ENCODE measurements around the gene ZNFX1.
"Not testable (repeated sequence)": the region's sequence is repeated elsewhere in the genome, so short reads cannot be mapped to it uniquely, and the experiment has no call there.

Gene ZNFX1

DNA sequence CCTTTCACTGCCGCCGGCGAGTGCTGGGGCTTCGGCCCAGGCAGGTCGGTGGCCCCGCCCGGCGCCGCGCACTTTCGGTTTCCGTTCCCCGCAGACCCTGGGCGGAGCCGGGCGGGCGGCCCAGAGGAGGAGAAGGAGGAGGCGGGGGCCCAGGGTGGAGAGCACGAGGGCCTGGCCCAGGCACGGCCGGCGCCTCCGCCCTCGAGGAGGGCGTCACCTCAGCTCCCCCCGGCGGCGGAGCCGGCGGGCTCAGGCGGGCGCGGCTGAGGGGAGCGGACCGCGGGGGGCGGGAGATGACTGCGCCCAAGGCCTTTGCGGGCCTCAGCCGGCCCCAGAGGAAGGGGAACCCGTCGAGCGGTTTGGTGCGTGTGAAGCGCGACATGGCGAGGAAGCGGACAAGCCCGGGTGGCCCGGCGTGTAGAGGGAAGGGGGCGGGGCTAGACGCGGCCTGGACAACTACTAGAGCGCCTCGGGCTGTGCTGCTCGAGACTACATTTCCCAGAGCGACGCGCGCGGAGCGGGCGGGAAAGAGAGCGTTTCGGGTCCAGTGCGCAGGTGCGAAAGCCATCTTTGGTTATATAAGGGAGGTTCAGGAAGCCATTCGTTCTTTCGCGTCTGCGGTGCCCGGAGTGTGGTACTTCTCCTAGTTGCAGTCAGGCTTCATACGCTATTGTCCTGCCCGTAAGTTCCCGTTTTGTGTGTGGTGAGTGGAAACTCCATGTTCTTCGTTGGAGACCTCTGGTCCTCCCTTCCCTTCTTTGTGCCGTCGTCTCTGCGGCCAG lies at the start of gene ZNFX1:
TSS of gene ZNFX1 (minus strand) at position 22 of the 782 bp plus-strand sequence. CDS start 2,218 bp downstream, outside the sequence.
- peak; percentile 98 for DNase-seq (ENCODE audit: low spot score)

DNA sequence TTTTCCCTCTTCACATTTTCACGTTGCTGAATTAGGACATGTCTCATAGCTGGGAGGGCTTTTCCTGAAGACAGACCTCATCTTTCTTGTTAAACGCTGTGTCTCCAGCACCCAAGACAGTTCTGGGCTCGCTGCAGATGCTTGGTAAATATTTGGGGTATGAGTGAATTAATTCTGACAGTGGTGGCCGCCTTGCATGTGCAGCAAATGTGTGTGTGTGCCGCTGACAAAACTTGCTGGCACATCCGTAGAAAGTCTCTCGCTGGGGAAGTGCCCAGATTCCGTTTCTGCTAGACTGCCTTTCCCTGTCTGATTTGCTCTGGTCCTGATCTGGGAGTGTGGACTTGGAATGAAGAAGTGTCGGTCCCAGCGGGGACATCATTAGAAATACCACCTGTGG lies 48.2 kb upstream of the ZNFX1 start:
- DNase-seq (ENCODE audit: low spot score): no peak

DNA sequence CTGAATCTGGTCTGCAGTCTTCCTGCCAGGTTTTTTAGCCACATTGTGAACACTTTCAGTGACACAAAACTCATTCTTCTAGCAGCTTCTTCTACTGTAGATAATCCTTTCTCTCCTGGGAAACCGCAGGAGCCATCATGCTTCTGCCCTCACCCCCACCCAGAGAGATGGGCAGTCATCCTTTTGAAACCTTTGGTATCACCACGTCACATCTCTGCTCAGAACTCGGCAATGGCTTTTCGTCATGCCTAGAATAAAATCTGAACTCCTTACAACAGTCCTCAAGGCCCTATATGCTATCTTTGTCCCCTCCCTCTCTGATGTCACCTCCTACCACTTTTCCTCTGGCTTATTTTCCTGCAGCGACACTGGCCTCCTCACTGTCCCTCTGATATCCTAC lies 46.4 kb upstream of the ZNFX1 start:
- DNase-seq (ENCODE audit: low spot score): no peak

DNA sequence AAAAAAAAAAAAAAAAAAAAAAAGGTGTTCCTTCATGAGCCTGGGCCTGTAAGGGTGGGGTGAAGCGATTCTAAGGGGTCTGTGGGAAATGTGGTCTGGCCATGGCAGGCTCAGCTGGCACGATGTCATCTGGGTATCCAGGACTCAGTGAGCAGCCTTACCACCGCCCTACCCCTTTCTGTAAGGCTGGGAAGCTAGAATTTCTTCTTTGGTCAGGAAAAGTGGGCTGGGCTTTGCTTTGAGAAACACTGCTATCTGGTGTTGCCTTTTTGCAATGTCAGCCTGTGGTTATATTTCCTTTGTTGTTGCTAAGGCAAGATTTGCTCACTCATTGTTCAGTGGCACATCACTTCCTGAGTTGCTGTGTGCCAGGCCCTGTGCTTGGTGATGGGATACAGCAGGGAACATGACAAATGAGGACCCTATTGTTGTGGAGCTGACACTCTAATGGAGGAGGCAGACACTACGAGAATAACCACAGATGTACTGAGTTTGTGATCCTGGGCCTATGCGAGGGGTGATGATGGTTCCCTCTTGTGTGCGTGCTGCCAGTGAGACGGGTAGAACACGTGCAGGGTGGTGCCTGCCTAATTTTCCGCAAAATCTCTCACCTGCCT lies 45.9 kb upstream of the ZNFX1 start:
- DNase-seq (ENCODE audit: low spot score): peak; percentile 54

DNA sequence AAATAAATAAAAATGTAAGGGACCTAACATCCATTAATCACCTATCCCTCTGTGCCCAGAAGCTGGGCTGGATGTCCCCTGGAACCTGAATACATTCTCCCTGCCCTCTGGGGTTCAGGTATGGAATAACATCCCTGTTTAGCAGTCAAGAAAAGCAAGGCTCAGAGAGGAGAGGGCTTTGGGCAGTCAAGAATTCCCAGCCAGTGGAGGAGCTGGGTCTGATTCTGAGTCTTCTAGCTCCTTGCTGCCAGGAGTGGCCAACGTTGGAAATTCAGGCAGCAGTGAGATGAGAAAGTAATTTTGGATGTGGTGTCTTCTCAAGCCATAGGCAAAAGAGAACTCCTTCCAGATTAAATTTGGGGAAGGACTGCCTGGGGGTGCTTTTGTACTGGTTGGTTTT lies 42.6 kb upstream of the ZNFX1 start:
- DNase-seq (ENCODE audit: low spot score): peak; percentile 35

DNA sequence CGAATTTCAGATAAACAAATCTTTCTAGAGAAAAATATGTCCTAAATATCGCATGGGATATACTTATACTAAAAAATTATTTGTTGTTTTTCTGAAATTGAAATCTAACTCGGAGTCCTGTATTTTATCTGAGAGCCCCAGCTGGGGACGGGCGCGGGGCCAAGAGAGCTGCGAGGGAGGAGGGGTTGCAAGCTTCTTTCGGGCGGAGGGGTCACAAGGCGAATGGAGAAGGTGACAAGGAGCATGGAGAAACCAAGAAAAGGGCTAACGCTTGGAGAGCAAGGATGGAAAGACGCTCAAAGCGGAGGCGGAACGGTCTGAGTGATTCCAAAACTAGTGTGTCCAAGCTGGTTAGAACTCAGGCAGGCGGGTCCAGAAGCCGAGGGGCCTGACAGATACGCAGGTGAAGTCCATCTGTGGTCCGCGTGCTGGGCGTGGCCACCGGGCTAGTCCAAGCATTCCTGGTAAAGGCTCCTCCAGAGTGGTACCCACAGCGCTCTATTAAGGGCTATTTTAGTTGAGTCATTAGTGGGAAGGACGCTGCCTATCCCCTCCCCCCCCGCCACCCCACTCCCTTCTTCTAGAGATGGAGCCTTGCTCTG lies 41.5 kb upstream of the ZNFX1 start:
- DNase-seq (ENCODE audit: low spot score): no peak

DNA sequence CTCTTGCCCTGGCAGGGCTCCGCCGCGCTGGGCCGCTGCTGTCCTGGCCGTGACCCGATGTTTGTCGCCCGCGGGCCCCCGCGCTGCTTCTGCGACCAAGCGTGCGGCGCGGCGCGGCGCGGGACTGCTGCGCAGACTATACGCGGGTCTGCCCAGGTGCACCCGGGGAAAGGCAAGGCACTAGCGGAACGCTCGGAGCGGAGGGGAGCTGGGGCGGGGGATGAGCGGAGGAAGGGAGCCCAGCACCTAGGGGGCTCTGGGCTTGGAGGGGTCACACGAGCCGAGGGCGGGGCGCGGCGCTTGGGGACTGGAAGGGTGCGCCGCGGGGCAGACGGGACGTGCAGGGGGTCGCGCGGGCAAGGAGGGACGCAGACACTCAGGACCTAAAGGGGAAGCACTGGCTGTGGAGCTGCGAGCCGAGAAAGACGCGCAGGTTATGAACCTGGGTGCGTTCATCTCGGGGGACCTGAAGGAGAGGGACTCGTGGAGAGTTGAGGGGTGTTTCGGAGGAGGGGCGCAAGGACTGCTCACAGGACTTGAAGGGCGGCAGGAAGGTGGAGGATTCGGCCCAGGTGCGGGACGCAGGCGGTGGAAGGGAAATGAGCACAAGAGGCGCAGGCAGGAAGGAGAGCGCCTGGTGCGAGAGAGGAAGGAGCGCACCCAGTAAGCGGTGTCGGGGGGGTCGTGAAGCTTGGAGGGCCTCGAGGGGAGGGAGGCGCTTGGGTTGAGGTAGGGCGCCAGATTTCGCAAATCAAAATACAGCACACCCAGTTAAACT lies 40.8 kb upstream of the ZNFX1 start:
- DNase-seq (ENCODE audit: low spot score): no peak

DNA sequence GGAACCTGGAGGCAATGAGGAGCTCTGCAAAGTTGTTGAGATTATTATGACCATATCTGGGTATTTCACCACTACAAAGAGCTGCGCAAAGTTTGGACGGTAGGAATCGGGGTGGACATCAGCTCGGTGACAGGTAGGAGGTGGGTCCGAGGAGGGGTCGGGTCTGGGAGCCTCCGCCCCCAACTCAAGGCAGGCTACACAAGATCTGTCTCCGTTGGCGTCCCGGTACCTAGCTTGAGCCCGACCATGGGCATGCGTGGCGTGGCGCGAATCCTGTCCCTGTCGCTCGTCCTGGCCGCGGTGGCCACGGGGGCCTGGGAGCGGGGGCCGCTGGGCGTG lies 40.2 kb upstream of the ZNFX1 start:
- no peak for DNase-seq (ENCODE audit: low spot score)

DNA sequence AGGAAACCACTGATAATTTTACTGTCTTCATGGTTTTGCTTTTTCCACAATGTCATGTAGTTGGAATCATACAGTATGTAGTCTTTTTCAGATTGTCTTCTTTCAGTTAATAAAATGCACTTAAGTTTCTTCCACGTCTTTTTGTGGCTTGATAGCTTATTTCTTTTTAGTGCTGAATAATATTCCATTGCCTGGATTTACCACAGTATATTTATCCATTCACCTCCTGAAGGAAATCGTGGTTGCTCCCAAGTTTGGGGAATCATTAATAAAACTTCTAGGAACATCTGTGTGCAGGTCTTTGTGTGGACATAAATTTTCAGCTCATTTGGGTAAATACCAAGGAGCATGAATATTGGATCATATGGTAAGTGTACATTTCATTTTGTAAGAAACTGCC lies 38.8 kb upstream of the ZNFX1 start:
- no peak for DNase-seq (ENCODE audit: low spot score)

DNA sequence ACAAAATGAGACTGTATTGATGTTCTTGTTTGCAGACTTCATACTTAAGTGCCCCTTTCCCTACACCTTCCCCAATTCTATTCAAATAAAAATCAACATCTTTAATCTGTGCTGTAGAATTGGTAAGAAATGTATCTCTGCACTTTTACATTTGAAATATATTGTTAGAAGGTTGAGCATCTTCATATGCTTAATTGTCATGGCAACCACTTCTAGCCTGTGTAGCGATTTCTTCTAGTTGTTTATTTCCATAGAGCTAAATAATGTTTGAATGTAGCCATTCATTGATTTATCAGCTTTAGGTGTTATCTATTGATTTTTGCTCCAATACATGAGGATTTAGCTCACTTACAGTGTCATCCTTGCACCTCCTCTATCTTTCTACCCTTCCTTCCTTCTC lies 37.7 kb upstream of the ZNFX1 start:
- DNase-seq (ENCODE audit: low spot score): no peak

DNA sequence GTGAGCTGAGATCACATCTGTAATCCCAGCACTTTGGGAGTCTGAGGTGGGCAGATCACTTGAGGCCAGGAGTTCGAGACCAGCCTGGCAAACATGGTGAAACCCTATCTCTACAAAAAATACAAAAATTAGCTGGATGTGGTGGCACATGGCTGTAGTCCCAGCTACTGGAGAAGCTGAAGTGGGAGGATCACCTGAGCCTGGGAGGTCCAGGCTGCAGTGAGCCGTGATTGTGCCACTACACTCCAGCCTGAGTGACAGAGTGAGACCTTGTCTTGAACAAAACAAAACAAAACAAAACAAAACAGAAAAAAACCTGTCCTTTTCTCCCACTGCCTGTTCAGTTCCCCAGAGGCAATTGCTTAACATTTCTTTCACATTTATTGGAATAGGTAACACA lies 36.2 kb upstream of the ZNFX1 start:
- not testable (repeated sequence) for DNase-seq (ENCODE audit: low spot score)

DNA sequence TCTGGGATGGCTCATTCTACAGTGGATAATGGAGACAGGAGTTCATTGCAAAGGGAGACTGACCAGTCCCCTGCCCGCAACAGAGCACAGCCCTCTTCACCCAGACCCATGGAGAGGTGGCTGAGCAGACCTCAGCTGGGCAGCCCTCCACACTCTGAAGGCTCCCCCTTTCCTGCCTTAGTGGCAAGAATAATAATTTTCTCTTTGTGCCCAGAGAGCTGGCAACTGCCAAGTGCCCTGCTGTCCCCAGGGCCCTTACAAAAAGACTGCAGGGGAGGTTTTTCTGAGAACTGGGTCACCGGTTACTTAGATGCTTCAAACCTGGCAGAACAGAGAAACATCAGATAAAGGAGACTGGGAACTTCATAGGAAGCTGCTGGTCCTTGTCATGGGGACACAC lies 35.4 kb upstream of the ZNFX1 start:
- DNase-seq (ENCODE audit: low spot score): peak; percentile 64

DNA sequence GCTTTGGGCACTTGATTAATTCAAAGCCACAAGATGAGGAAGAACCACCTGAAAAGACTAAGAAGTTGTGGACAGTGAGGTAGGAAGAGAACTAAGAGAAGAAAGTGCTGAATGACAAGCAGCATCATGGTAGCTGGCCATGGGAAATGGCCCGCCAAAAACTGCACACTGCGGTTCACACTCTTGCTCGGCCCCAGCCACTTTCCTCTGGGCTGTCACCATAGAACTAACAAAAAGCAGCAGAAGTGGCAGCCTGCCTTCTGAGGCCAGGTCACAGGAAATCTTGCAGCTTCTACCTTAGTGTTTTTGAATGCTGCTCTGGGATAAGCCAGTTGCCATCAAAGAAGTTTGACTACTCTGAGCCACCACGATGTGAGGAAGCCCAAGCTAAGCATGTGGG lies 34.8 kb upstream of the ZNFX1 start:
- DNase-seq (ENCODE audit: low spot score): no peak

DNA sequence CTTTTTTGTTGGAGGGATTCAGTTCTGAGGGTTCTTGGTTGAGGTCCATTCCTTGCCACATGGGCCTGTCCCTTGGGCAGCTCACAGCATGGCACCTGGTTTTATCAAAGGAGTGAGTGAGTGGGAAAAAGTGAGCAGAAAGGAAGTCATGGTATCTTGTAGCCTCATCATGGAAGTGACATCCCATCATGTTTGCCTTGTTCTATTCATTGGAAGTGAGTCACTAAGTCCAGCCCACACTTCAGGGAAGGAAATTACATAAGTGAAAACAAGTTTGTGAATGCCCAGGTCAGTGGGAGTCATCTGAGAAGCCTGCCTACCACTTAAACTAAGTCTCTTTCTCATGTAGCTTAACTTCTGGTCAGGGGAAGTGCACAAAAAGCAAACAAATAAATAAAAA lies 32.8 kb upstream of the ZNFX1 start:
- no peak for DNase-seq (ENCODE audit: low spot score)

DNA sequence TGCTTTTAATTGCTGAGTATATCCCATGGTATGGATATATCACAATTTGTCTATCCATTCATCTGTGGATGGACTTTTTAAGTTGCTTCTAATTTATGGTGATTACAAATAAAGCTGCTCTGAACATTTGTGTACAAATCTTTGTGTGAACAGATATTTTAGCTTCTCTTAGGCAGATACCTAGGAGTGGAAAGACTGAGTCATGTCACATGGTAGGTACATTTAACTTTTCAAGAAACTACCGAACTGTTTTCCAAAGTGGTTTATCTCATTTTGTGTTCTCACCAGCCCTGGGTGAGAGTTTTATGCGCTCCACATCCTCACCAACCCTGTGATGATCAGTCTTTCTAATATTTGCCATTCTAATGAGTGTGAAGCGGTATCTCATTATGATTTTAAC lies 31.0 kb upstream of the ZNFX1 start:
- DNase-seq (ENCODE audit: low spot score): no peak

DNA sequence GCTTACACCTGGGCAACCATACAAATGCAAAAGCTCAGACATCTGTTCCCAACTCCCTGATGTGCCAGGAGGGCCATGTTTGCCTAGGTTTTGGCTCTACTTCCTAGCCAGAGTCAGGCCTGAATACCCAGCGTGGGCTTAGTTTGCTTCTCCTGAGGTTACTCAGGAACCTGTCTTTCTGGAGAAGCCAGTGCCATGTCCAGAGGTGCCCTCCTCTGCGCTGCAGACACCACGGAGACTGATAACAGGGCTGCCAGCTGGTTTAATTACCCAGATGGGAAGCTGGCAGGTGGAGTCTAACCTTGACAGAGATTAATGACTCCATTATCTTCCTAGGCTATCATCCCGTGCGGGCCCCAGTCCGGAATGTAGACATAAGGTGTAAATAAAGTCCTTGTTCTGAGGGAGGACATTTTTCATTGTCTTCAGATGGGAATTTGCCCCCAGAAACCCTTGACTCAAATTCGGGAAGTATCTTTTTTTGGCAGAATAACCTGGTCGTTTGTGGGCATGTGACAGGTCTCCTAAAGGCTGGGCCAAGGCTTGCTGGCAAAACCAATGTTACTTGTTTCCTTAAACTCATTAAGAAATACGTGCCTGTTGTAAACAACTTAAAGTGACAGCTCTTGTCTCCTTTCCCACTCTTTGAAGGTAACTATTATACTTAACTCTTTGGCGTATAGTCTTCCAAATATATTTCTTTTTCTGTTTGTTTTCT lies 29.2 kb upstream of the ZNFX1 start:
- no peak for DNase-seq (ENCODE audit: low spot score)

DNA sequence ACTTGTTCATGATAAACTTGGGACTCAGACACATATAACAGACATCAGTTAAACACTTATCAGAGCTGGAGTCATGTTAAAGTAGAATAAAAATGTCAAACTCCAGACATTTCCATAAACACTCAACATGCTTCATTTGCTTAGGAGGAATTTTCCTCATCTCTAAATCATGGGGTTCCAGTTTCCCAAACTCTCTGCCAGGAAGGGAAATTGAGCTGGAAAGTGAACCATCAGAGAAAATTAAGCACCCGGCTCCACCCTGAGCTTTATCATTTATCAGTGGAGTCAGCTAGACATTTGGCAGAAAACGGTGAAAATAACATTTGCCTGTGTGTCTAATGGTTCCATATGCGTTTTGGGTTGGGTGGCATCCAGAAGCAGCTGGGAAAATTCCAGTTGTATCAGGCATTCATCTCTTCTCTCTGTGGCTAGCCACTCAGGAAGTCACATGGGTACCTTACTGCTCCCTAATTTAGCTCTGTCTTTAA lies 25.3 kb upstream of the ZNFX1 start:
- no peak for DNase-seq (ENCODE audit: low spot score)

DNA sequence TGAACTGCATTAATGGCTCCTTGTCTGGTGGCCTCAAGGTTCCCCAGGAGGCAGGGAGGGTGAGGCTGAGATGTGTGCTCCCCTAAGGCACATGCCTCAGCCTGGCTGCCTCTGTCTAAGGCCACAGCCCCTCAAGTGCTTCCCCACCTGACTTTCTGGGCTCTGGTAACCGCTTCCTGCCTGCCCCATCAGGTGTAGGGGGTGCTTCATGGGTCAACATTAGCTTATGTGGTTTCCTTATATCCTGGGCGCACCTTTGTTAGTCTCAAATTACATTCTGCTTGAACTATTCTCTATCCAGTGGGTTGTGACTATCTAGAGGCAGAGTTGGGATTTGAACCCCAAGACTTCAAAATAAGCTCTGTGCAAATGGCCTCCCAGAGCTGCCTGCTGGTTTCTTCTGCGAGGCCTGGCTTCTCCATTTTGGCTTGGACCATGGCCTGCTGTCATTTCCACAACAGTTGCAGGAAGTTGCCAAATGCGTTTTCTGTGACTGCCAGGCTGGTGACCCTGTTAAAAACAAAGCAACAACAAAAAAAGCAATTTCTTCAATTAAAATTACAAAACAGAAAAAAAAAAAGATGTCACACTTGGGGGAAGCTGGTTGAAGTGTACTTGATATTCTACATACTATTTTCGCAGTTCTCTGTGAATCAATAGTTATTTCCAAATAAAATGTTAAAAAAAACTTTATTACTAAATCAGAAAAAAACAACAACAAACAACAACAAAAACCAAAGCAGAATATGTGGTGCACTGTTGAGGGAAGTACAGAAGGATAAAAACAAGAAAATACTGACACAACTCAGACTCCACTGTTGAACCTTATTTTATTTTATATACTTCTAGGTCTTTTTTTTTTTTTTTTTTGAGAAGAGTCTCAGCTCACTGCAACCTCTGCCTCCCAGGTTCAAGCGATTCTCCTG lies 20.0 kb upstream of the ZNFX1 start:
- DNase-seq (ENCODE audit: low spot score): peak; percentile 41

DNA sequence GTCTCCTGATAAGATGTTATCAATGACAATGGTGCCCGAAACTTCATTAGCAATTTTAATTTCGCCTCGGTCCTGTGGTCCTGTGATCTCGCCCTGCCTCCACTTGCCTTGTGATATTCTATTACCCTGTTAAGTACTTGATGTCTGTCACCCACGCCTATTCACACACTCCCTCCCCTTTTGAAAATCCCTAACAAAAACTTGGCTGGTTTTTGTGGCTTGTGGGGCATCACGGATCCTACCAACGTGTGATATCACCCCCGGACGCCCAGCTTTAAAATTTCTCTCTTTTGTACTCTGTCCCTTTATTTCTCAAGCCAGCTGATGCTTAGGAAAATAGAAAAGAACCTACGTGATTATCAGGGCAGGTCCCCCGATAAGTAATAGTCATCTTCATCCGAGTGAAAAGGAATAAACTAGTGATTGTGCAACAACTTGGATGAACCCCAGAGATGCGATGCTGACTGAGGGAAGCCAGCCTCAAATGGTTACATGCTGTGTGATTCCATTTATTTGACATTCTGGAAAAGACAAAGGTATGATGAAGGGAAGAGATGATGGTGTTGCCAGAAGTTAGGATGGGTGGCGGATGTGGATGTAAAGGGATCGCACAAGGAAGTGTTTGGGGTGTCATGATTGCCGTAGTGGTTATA lies 16.3 kb upstream of the ZNFX1 start:
- DNase-seq (ENCODE audit: low spot score): not testable (repeated sequence)

DNA sequence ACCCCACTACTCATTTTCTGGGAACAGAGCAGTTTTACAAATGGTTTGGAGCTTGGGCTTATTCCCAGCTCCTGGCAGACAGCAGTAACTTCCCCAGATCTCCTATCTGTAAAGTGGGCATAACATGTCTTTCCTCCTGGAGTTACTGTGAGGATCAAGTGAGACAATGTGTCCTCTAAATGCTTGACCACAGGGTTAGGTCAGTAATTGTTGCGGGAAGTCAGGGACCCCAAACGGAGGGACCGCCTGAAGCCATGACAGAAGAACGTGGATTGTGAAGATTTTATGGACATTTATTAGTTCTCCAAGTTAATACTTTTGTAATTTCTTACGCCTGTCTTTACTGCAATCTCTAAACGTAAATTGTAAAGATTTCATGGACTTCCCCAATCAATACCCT lies 15.3 kb upstream of the ZNFX1 start:
- no peak for DNase-seq (ENCODE audit: low spot score)

All from Ammon's horn (tissue), 1 donor.